ENCODE data around the gene DNM3. TPM values are rescaled to one million over a fixed set of nuclear protein-coding genes. Genes with fewer than 3 reads are reported as not detected.

Gene DNM3
- total and polyA plus RNA-seq, 2 of the 8 experiments (the other 6 are each of a cell fraction or from before 2014, with no cell fraction given): 2.0 to 8.5 TPM

- Histone ChIP-seq H3K56ac (replicated peaks; ENCODE audit: insufficient read length, low read depth, low read length) (no peak overlapping the region), H3K14ac (ENCODE audit: insufficient read length) (no peak overlapping the region), H3K4me2 (ENCODE audit: insufficient read depth in 1 of 2, low read depth in 2 of 2, low read length in 2 of 2) (no peak overlapping the region), H2BK20ac (ENCODE audit: low read length) (no peak overlapping the region), H3K4ac (replicated peaks; ENCODE audit: insufficient read length, low read depth, low read length) (no peak overlapping the region), H3K23me2 (ENCODE audit: low read depth, low read length) (no peaks in the 10 kb centered on the region), H2AK5ac (ENCODE audit: low read depth, low read length) (no peak overlapping the region), H3K27ac (ENCODE audit: low read depth, low read length) (no peak overlapping the region), H2BK120ac (replicated peaks; ENCODE audit: low read depth, low read length) (no peak overlapping the region), H4K5ac (ENCODE audit: insufficient read length, low read depth, low read length) (no peak overlapping the region), H3K79me1 (ENCODE audit: low read depth, low read length) (no peaks in the 10 kb centered on the region), H4K20me1 (replicated peaks in 1 of 2; ENCODE audit: control insufficient read depth in 1 of 2, insufficient read depth in 2 of 2, low read length in 2 of 2) (no peaks in the 10 kb centered on the region), H3K79me2 (ENCODE audit: control insufficient read depth in 1 of 2, insufficient read depth in 2 of 2, low read length in 2 of 2) (no peaks in the 10 kb centered on the region), H3K9me3 (ENCODE audit: insufficient read depth in 2 of 2, low read depth in 1 of 2, low read length in 1 of 2) (no peaks in the 10 kb centered on the region; a peak in 1 of 4 replicates), H3K27me3 (replicated peaks in 1 of 4; ENCODE audit: control insufficient read depth in 3 of 4, extremely low read depth in 1 of 4, insufficient read depth in 3 of 4, low read length in 3 of 4) (no peaks in the 10 kb centered on the region), H3K4me3 (ENCODE audit: extremely low read depth in 1 of 4, insufficient read depth in 2 of 4, low read depth in 3 of 4, low read length in 4 of 4) (no peak overlapping the region), H4K8ac (ENCODE audit: extremely low read depth, insufficient read depth, low read length) (no peak overlapping the region), H2BK12ac (ENCODE audit: low read depth, low read length) (no peak overlapping the region), H3K4me1 (replicated peaks in 1 of 4; ENCODE audit: control insufficient read depth in 3 of 4, insufficient read depth in 4 of 4, low read length in 3 of 4) (no peaks in the 10 kb centered on the region), H3K36me3 (ENCODE audit: control insufficient read depth in 2 of 4, insufficient read depth in 4 of 4, low read length in 3 of 4) (no peaks in the 10 kb centered on the region), H4K91ac (replicated peaks; ENCODE audit: insufficient read length, low read length) (no peak overlapping the region), H2BK15ac (ENCODE audit: low read length) (no peak overlapping the region), H3K18ac (ENCODE audit: extremely low read depth, low read length) (no peak overlapping the region), H2BK5ac (ENCODE audit: low read depth, low read length) (no peak overlapping the region), H2AFZ (ENCODE audit: low read length) (no peak overlapping the region), H3K9ac (replicated peaks in 1 of 4; ENCODE audit: extremely low read depth in 1 of 4, low read depth in 3 of 4, low read length in 3 of 4) (no peak overlapping the region), H3K23ac (ENCODE audit: insufficient read length) (no peak overlapping the region)
- FAIRE-seq (no peak), DNase-seq (ENCODE audit: low read depth in 1 of 2, low spot score in 2 of 2) (no peak)
- WGBS, 2 experiments (ENCODE audit: extremely low coverage in 1 of 2, insufficient coverage in 1 of 2, insufficient read length in 1 of 2, insufficient replicate concordance in 2 of 2, low coverage in 1 of 2, low lambda C conversion rate in 2 of 2, missing lambda C conversion rate in 1 of 2): 82% methylated on average over 2 of the region's 2 CpGs; no CpG with 5 or more reads in 1 of the 2 experiments
- POLR2A ChIA-PET (ENCODE audit: partially characterized antibody): no interaction called here
- CTCF ChIA-PET (ENCODE audit: partially characterized antibody): interaction anchor here (1.0 to 1.5 kb wide), 2 partner anchors 83 to 343 kb away, joined by 3 to 5 read pairs; no protein-coding TSS in a partner anchor
- TF ChIP-seq CHD2 (IDR thresholded peaks at IDR 0.05; ENCODE audit: low read length) (no peak), CTBP2 (IDR thresholded peaks at IDR 0.05; ENCODE audit: borderline replicate concordance, insufficient read depth, insufficient read length, low read length) (no peak), CHD1 (IDR thresholded peaks at IDR 0.05; ENCODE audit: low read depth, low read length) (no peak), POLR2A (IDR thresholded peaks at IDR 0.05; ENCODE audit: control extremely low read depth in 1 of 2, low read depth in 2 of 2, low read length in 2 of 2) (no peak), HDAC2 (IDR thresholded peaks at IDR 0.05; ENCODE audit: borderline replicate concordance in 1 of 2, low read depth in 2 of 2, low read length in 2 of 2) (no peak), SIN3A (conservative IDR thresholded peaks at IDR 0.05 in 1 of 2, IDR thresholded peaks at IDR 0.05 in 1 of 2; ENCODE audit: low read depth in 1 of 2, low read length in 2 of 2) (no peak), SP1 (IDR thresholded peaks at IDR 0.05; ENCODE audit: low read depth, low read length) (no peak), HDAC6 (IDR thresholded peaks at IDR 0.05; ENCODE audit: low read depth, low read length) (no peak)
- TF ChIP-seq, protein P1, sequence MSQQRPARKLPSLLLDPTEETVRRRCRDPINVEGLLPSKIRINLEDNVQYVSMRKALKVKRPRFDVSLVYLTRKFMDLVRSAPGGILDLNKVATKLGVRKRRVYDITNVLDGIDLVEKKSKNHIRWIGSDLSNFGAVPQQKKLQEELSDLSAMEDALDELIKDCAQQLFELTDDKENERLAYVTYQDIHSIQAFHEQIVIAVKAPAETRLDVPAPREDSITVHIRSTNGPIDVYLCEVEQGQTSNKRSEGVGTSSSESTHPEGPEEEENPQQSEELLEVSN (IDR thresholded peaks at IDR 0.05): no peak
- TF ChIP-seq, protein P2, sequence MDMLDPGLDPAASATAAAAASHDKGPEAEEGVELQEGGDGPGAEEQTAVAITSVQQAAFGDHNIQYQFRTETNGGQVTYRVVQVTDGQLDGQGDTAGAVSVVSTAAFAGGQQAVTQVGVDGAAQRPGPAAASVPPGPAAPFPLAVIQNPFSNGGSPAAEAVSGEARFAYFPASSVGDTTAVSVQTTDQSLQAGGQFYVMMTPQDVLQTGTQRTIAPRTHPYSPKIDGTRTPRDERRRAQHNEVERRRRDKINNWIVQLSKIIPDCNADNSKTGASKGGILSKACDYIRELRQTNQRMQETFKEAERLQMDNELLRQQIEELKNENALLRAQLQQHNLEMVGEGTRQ (IDR thresholded peaks at IDR 0.05; ENCODE audit: low read length): no peak
Measured at GRCh38 chr1:172084876-172085275, 243.6 kb downstream of the DNM3 start.

Measured in H1 (cell line).